Right ventricle myocardium inferior (tissue), 1 donor: ENCODE data around the gene ALDH4A1. TPM values are rescaled to one million over a fixed set of nuclear protein-coding genes. Genes with fewer than 3 reads are reported as not detected.
"Not testable (repeated sequence)": the region's sequence is repeated elsewhere in the genome, so short reads cannot be mapped to it uniquely, and the experiment has no call there.

Experiments used
- ATAC-seq: fragments of 200-7000 bp; cut with Tn5 transposase; one replicate; pipeline ENCODE4 v1.9.1; 2020; ENCODE audit warnings: mild to moderate bottlenecking, moderate library complexity
- DNase-seq: peaks from one replicate; pipeline ENCODE4 v3.0.0; 2021; ENCODE audit errors: missing footprints
- intact Hi-C: fragments of 100-400 bp; cut with DNase I; formaldehyde crosslinking; loops from one replicate; pipeline ENCODE4 v1.11.0; 2022
- total RNA-seq: library from RNA; stranded (reverse); fragmentation: NEBNext Ultra II Directional; extraction: Animal tissue kit (Norgen Biotek cat#: 25700); gene quantifications from one replicate; pipeline ENCODE4 v1.2.1, GENCODE V29; 2021
- donor health status: DM: no; HTN: yes; CAD: no; lungs with severe emphysema.

Gene ALDH4A1
- total RNA-seq, 1 donor from 2014 or later = 31.2 TPM

GRCh38 chr1:18908911-18909771 lies 6.8 kb upstream of the ALDH4A1 start:
- intact Hi-C loops = loop anchor here (5.0 kb wide), 3 partner anchors 48 to 188 kb away; partner anchors contain the start of gene IFFO2
- ATAC-seq = no peak
- DNase-seq = no peak

GRCh38 chr1:18907917-18908845 lies 5.8 kb upstream of the ALDH4A1 start:
- DNase-seq (peak; percentile 81), ATAC-seq (peak; percentile 53)
- intact Hi-C loops = loop anchor here (5.0 kb wide), 3 partner anchors 49 to 189 kb away; partner anchors contain the start of gene IFFO2

- peak; percentile 17 for ATAC-seq
- intact Hi-C loops = loop anchor here (5.0 kb wide), 3 partner anchors 50 to 190 kb away; partner anchors contain the start of gene IFFO2
- peak; percentile 71 for DNase-seq
Measured at GRCh38 chr1:18907021-18907916, 4.9 kb upstream of the ALDH4A1 start.

- intact Hi-C loops = no loop called here
Measured at GRCh38 chr1:18903291-18903756, 969 bp upstream of the ALDH4A1 start.

GRCh38 chr1:18901952-18902522 lies 318 bp downstream of the ALDH4A1 start:
- peak; percentile 0 for ATAC-seq
- intact Hi-C loops = no loop called here
- DNase-seq = no peak

More at GRCh38 chr1:18903291-18903756, 969 bp upstream of the ALDH4A1 start:
- DNase-seq (no peak), ATAC-seq (no peak)

- peak; percentile 65 for DNase-seq
- intact Hi-C loops = no loop called here
- no peak for ATAC-seq
Measured at GRCh38 chr1:18901147-18901951, 1.0 kb downstream of the ALDH4A1 start.

- intact Hi-C loops = no loop called here
- peak; percentile 26 for DNase-seq
- no peak for ATAC-seq
Measured at GRCh38 chr1:18900303-18900841, 2.0 kb downstream of the ALDH4A1 start.

- intact Hi-C loops = no loop called here
- peak; percentile 39 for DNase-seq
- no peak for ATAC-seq
Measured at GRCh38 chr1:18899363-18900049, 2.8 kb downstream of the ALDH4A1 start.

GRCh38 chr1:18898567-18898966 lies 3.8 kb downstream of the ALDH4A1 start:
- intact Hi-C loops = no loop called here
- ATAC-seq (no peak), DNase-seq (peak; percentile 2)

GRCh38 chr1:18895317-18895716 lies 7.0 kb downstream of the ALDH4A1 start:
- no peak for ATAC-seq
- DNase-seq = peak; percentile 27
- intact Hi-C loops = no loop called here

- intact Hi-C loops = no loop called here
- ATAC-seq = no peak
Measured at GRCh38 chr1:18893120-18893519, 9.2 kb downstream of the ALDH4A1 start.

GRCh38 chr1:18891858-18892257 lies 10.5 kb downstream of the ALDH4A1 start:
- intact Hi-C loops, DNase-seq, ATAC-seq: not testable (repeated sequence)

More at GRCh38 chr1:18893120-18893519, 9.2 kb downstream of the ALDH4A1 start:
- no peak for DNase-seq

GRCh38 chr1:18891426-18891780 lies 11.0 kb downstream of the ALDH4A1 start:
- DNase-seq (peak; percentile 15), ATAC-seq (no peak)
- intact Hi-C loops = no loop called here

GRCh38 chr1:18890706-18891425 lies 11.5 kb downstream of the ALDH4A1 start:
- no peak for ATAC-seq
- peak; percentile 41 for DNase-seq
- intact Hi-C loops = no loop called here

GRCh38 chr1:18886003-18886335 lies 16.4 kb downstream of the ALDH4A1 start:
- intact Hi-C loops = no loop called here
- ATAC-seq = no peak
- DNase-seq = peak; percentile 53
